Frontal cortex (tissue), 4 donors: ENCODE results near the gene FLT4. TPM values are rescaled to one million over a fixed set of nuclear protein-coding genes. Genes with fewer than 3 reads are reported as not detected.
A peak's percentile ranks its signal among the peaks of the same experiment; 100 is the strongest.
"Not testable (repeated sequence)": the region's sequence is repeated elsewhere in the genome, so short reads cannot be mapped to it uniquely, and the experiment has no call there.

Experiments used
- DNase-seq, 2 donors: peaks; one replicate each; pipeline ENCODE4 v3.0.0; 2012; ENCODE audit warnings: low spot score in 2 of 2
- FAIRE-seq: peaks from 2 replicates; lab custom pipeline; 2012; peaks lifted over from hg19 to GRCh38; lab: Jason Lieb, UNC
- total RNA-seq: library from RNA; depleted of rRNA; stranded (reverse); fragments of >200 nt; gene quantifications from one replicate; pipeline ENCODE4 v1.2.3, GENCODE V29; 2014
- donor health status: control.
- donor health status: control.
- donor health status: control.

FLT4 gene
- total RNA-seq, 1 donor from 2014 or later, result 1.6 TPM

- not testable (repeated sequence) for DNase-seq, FAIRE-seq
Measured at GRCh38 chr5:180671958-180672524, 22.6 kb upstream of the FLT4 start.

GRCh38 chr5:180670586-180671359 lies 21.4 kb upstream of the FLT4 start:
- DNase-seq (peak; percentile 59 to 65), FAIRE-seq (no peak)

GRCh38 chr5:180670157-180670556 lies 20.8 kb upstream of the FLT4 start:
- DNase-seq (no peak), FAIRE-seq (peak; percentile 76)

- FAIRE-seq (no peak), DNase-seq (no peak)
Measured at GRCh38 chr5:180669661-180670060, 20.3 kb upstream of the FLT4 start.

GRCh38 chr5:180668835-180669596 lies 19.6 kb upstream of the FLT4 start:
- no peak for DNase-seq
- no peak for FAIRE-seq

- no peak for FAIRE-seq
- no peak for DNase-seq
Measured at GRCh38 chr5:180666812-180667211, 17.4 kb upstream of the FLT4 start.

GRCh38 chr5:180665682-180666404 lies 16.4 kb upstream of the FLT4 start:
- FAIRE-seq (no peak), DNase-seq (no peak)

- DNase-seq (no peak), FAIRE-seq (no peak)
Measured at GRCh38 chr5:180658774-180659564, 9.6 kb upstream of the FLT4 start.

- not testable (repeated sequence) for FAIRE-seq, DNase-seq
Measured at GRCh38 chr5:180655243-180655642, 5.8 kb upstream of the FLT4 start.

- DNase-seq (no peak), FAIRE-seq (no peak)
Measured at GRCh38 chr5:180652771-180653170, 3.4 kb upstream of the FLT4 start.

- DNase-seq (no peak), FAIRE-seq (no peak)
Measured at GRCh38 chr5:180652346-180652745, 2.9 kb upstream of the FLT4 start.

GRCh38 chr5:180648658-180649296 lies 623 bp downstream of the FLT4 start:
- DNase-seq (no peak), FAIRE-seq (no peak)

- peak in 1 of 2 donors; percentile 12 for DNase-seq
- FAIRE-seq, result no peak
Measured at GRCh38 chr5:180647941-180648500, 1.4 kb downstream of the FLT4 start.

GRCh38 chr5:180647465-180647864 lies 1.9 kb downstream of the FLT4 start:
- FAIRE-seq (no peak), DNase-seq (no peak)

- no peak for FAIRE-seq
- DNase-seq, result no peak
Measured at GRCh38 chr5:180646963-180647305, 2.5 kb downstream of the FLT4 start.

- FAIRE-seq (no peak), DNase-seq (no peak)
Measured at GRCh38 chr5:180646289-180646962, 3.0 kb downstream of the FLT4 start.

- no peak for FAIRE-seq
- no peak for DNase-seq
Measured at GRCh38 chr5:180645274-180646204, 3.9 kb downstream of the FLT4 start.
